ENCODE data around the gene OR2L8. TPM values are rescaled to one million over a fixed set of nuclear protein-coding genes. Genes with fewer than 3 reads are reported as not detected.

The OR2L8 gene, protein sequence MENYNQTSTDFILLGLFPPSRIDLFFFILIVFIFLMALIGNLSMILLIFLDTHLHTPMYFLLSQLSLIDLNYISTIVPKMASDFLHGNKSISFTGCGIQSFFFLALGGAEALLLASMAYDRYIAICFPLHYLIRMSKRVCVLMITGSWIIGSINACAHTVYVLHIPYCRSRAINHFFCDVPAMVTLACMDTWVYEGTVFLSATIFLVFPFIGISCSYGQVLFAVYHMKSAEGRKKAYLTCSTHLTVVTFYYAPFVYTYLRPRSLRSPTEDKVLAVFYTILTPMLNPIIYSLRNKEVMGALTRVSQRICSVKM
- total RNA-seq (2014; rRNA removed; shearing (Covaris generic)): not detected in 2 replicates

DNA sequence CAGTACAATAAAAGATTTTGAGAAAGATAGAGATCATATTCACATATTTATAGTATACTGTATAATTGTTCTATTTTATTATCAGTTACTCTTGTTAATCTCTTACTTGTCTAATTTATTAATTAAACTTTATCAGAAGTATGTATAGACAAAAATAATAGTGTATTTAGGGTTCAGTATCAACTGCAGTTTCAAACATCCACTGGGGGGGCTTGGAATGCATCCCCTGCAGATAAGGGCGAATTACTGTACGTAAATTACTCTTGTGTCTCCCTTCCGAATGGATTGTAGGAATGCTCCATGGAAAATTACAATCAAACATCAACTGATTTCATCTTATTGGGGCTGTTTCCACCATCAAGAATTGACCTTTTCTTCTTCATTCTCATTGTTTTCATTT, at the start of gene OR2L8:
Gene OR2L8, plus strand, starts transcription at position 301 of the 400 bp plus-strand sequence. Its CDS starts 0 bp downstream, at position 301.
- H3K27me3 ChIP-seq (ENCODE audit: control insufficient read depth, insufficient read depth, low read length): no peaks in the 10 kb centered on the region
- no peak within 1 kb of the TSS for H3K4me3 ChIP-seq (ENCODE audit: insufficient read depth, low read depth, low read length)
- no peak for DNase-seq
- no peaks in the 10 kb centered on the region for H3K36me3 ChIP-seq (replicated peaks; ENCODE audit: control insufficient read depth, insufficient read depth, low read length)

DNA sequence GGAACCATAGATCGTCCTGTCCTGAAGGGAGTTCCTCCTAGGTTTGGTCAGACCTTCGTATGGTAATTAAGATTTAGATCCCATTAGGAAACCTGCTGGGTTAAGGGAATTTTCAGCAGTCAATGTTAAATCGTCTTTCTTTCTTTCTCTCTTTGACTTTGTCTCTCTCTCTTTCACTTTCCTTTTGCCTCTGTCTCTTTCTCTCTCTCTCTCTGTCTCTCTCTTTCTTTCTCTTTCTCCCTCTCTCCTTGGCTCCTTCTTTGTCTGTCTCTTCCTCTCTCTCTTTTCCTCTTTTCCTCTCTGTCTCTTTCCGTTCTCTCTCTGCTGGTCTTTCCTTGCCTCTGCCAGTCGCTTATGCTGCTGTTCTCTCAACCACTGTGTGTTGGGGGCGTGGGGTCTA, 44.5 kb upstream of the OR2L8 start:
- no peaks in the 10 kb centered on the region for H3K27me3 ChIP-seq (ENCODE audit: control insufficient read depth, insufficient read depth, low read length)
- no peak for DNase-seq
- H3K4me3 ChIP-seq (ENCODE audit: insufficient read depth, low read depth, low read length): no peak overlapping the region
- H3K36me3 ChIP-seq (replicated peaks; ENCODE audit: control insufficient read depth, insufficient read depth, low read length): no peaks in the 10 kb centered on the region

DNA sequence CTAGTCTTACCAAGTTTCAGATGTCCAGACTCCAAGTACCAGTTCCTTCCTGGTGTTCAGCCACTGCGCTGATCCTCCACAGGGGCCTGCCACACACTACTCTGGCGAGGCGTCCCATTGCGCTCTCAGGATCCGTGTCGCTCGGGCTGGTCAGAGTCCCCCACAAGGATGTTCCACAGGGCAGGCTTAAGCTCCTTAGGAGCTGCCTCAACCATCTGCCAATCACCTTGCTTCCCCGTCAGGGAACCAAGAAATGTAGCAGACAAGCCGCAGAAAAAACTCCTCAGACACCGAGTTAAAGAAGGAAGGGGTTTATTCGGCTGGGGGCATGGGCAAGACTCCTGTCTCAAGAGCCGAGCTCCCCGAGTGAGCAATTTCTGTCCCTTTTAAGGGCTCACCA, 43.5 kb upstream of the OR2L8 start:
- Histone ChIP-seq H3K4me3 (ENCODE audit: insufficient read depth, low read depth, low read length) (no peak overlapping the region), H3K27me3 (ENCODE audit: control insufficient read depth, insufficient read depth, low read length) (no peaks in the 10 kb centered on the region), H3K36me3 (replicated peaks; ENCODE audit: control insufficient read depth, insufficient read depth, low read length) (no peaks in the 10 kb centered on the region)
- no peak for DNase-seq

DNA sequence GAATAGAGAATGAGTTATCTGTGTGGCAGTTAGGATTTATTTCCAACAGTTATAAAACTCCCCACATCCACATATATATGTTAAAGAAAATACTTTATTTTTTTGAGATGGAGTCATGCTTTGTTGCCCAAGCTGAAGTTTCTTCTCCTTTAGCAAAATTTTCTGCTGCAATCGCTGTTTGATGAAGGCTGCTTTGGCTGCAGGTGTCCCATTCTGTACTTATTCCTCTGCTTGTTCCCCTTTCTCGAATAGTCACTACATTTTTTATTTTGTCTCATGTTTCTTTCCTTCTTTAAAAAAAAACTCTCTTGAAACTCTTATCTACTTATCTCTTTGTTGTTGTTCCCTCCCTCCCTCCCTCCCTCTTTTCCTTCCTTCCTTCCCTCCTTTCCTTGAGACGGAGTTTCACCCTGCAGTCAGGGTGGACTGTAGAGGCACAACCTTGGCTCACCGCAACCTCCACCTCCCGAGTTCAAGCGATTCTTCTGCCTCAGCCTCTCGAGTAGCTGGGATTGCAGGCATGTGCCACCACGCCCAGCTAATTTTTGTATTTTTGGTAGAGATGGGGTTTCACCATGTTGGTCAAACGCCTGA, 42.7 kb upstream of the OR2L8 start:
- H3K4me3 ChIP-seq (ENCODE audit: insufficient read depth, low read depth, low read length): no peak overlapping the region

DNA sequence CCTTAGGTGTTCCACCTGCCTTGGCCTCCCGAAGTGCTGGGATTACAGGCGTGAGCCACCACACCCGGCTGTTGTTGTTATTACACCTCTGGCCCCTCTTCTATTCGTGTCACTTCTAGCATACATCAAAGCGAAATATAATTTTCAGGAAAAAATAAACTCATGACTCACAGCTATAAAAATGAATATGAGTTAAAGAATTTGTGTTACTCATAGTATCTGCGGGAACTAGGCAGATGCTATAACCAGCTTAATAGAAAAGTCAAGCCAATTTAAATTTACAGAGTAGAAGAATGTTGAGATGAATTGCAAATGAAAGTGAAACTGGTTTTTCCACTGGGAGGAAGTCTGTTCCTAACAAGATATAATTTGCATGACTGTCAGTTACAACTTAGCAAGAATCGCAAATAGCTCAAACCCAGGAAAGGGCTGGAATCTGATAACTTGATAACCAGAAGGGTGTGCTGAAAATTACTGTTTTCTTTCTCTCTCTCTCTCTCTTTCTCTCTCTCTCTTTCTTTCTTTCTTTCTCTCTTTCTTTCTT, 42.1 kb upstream of the OR2L8 start:
- H3K36me3 ChIP-seq (replicated peaks; ENCODE audit: control insufficient read depth, insufficient read depth, low read length): no peaks in the 10 kb centered on the region
- no peak overlapping the region for H3K4me3 ChIP-seq (ENCODE audit: insufficient read depth, low read depth, low read length)
- peak; percentile 17 for DNase-seq
- no peaks in the 10 kb centered on the region for H3K27me3 ChIP-seq (ENCODE audit: control insufficient read depth, insufficient read depth, low read length)

More for the DNA sequence above, 42.7 kb upstream of the OR2L8 start:
- Histone ChIP-seq H3K36me3 (replicated peaks; ENCODE audit: control insufficient read depth, insufficient read depth, low read length) (no peaks in the 10 kb centered on the region), H3K27me3 (ENCODE audit: control insufficient read depth, insufficient read depth, low read length) (no peaks in the 10 kb centered on the region)
- DNase-seq: no peak

DNA sequence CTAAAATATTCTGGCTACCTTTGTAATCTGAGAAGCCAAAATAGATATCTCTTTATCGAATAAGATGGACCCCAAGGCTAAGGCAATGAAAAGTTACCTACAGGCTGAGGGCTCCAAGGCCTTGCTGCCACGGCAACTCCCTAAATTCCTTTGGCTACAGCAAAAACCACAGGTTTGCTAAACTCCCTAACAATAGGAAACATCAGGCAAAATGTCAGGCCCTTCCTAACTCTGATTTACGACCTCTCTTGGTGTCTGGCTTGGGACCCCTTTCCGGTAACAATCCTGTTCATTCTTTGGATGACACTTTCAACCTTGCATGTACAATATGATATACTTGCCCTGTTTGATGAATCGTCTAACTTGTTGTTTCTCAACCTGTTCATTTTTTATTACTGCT, 39.9 kb upstream of the OR2L8 start:
- no peaks in the 10 kb centered on the region for H3K27me3 ChIP-seq (ENCODE audit: control insufficient read depth, insufficient read depth, low read length)
- H3K36me3 ChIP-seq (replicated peaks; ENCODE audit: control insufficient read depth, insufficient read depth, low read length): no peaks in the 10 kb centered on the region
- DNase-seq: no peak
- H3K4me3 ChIP-seq (ENCODE audit: insufficient read depth, low read depth, low read length): no peak overlapping the region

DNA sequence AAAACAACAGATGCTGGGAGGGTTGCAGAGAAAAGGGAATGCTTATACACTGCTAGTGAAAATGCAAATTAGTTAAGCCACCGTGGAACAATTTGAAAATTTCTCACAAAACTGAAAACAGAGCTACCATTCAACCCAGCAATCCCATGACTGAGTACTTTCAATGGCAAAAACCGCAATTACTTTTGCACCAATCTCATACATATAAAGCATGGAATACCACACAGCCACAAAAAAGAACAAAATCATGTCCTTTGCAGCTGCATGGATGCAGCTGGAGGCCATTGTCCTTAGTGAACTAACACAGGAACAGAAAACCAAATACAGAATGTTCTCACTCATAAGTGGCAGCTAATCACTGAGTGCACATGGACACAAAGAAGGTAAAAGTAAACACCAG, 34.9 kb upstream of the OR2L8 start:
- Histone ChIP-seq H3K4me3 (ENCODE audit: insufficient read depth, low read depth, low read length) (no peak overlapping the region), H3K36me3 (replicated peaks; ENCODE audit: control insufficient read depth, insufficient read depth, low read length) (no peaks in the 10 kb centered on the region)
- no peak for DNase-seq

DNA sequence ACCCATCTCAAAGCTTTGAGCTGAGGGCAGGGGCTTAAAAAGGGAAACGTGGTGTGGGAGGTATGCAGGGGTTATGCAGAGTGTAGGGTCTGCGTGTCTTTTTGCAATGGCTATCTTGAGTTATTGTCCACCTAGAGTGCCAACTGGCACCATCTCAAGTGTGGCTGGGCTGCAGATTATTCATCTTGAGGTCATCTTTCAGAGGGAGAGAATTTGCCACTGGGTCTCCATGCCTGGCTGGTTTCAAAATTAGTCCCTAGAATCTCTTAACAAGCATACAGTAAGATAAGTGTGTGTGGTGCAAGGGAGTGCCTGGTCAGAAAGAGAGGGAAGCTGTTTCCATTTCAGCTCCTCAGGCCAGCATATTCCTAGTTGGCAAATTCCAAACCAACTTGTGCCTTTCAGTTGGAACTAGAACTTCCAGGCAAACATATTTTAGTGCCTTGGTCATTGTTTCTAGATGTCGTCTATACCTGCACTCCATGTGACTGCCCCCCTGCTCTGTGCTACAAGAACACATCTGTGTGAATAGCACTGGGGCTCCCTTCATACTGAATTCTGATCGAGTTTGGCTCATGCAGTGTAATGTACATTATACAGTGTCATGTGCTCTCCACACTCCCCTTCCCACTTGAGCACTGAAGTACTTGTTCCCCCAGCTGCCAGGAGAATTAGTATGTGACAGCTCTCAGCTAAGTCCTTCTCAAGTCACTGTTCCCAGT, 33.6 kb upstream of the OR2L8 start:
- Histone ChIP-seq H3K36me3 (replicated peaks; ENCODE audit: control insufficient read depth, insufficient read depth, low read length) (no peaks in the 10 kb centered on the region), H3K27me3 (ENCODE audit: control insufficient read depth, insufficient read depth, low read length) (no peaks in the 10 kb centered on the region), H3K4me3 (ENCODE audit: insufficient read depth, low read depth, low read length) (no peak overlapping the region)
- DNase-seq: no peak

More for the DNA sequence above, 34.9 kb upstream of the OR2L8 start:
- no peaks in the 10 kb centered on the region for H3K27me3 ChIP-seq (ENCODE audit: control insufficient read depth, insufficient read depth, low read length)

DNA sequence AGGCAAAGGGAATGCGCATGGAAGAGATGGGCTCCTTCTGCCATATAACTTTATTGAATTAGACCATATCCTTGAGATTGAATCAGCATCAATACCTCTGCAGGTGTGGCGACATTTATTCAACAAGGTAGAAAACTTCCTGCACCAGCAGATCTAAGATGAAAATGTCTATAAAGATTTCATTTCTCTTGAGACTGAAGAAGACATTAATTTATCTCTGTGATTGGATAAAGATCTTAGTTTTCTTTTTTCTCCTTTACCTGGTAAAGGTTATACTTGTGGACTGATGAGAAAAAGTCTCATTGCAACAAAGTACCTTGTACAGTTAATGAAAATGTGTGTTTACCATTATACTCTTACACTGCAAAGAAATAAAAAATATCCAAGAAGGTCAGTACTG, 28.7 kb upstream of the OR2L8 start, which contains the start of gene OR2T8:
Gene OR2T8, plus strand, starts transcription at position 301 of the 400 bp plus-strand sequence. CDS start 766 bp downstream, outside the sequence.
- Histone ChIP-seq H3K4me3 (ENCODE audit: insufficient read depth, low read depth, low read length) (no peak within 1 kb of the TSS), H3K27me3 (ENCODE audit: control insufficient read depth, insufficient read depth, low read length) (no peaks in the 10 kb centered on the region), H3K36me3 (replicated peaks; ENCODE audit: control insufficient read depth, insufficient read depth, low read length) (no peaks in the 10 kb centered on the region)
- DNase-seq: no peak

DNA sequence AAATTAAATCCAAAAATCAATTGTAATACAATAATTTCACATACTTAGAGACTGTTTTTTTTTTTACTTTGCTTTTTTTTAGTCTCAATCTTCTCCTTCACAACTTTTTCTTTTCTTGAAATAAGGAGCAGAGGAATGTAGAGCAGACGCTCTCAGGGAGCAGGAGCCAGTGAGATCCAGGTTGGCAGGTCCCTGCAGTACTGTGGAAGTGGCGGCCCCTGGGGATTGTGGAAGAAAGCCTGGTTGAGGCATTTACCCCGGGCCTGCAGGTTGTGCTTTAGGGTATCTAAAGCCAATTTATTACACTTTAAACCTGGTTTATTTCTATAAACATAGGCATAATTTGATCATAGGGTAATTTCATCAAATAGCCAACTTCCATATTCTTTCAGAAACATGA, 24.7 kb upstream of the OR2L8 start:
- H3K27me3 ChIP-seq (ENCODE audit: control insufficient read depth, insufficient read depth, low read length): no peaks in the 10 kb centered on the region
- H3K36me3 ChIP-seq (replicated peaks; ENCODE audit: control insufficient read depth, insufficient read depth, low read length): no peaks in the 10 kb centered on the region
- DNase-seq: peak; percentile 31
- H3K4me3 ChIP-seq (ENCODE audit: insufficient read depth, low read depth, low read length): no peak overlapping the region

DNA sequence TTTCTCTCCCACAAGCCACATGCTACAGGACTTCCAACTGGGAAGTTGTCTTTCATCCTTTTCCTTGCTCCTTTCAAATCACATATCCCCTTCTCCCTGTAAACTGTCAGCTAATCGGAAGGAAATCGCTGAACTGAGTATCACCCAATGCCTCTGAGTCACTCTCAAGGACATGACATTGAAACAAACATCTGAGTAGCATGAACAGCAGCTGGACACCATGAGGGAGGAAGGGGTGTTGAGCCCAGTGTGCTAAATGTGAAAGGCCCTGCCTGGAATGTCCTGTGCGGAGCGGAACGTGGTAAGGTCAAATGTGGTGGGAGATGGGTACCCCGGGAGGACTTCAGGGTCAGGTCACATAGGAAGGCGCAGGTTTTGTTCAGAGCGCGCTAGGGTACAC, 23.8 kb upstream of the OR2L8 start, which contains the start of gene OR2AJ1:
Gene OR2AJ1, plus strand, starts transcription at position 22 of the 400 bp plus-strand sequence. CDS start 8,880 bp downstream, outside the sequence.
- Histone ChIP-seq H3K4me3 (ENCODE audit: insufficient read depth, low read depth, low read length) (no peak within 1 kb of the TSS), H3K27me3 (ENCODE audit: control insufficient read depth, insufficient read depth, low read length) (no peaks in the 10 kb centered on the region), H3K36me3 (replicated peaks; ENCODE audit: control insufficient read depth, insufficient read depth, low read length) (no peaks in the 10 kb centered on the region)
- no peak for DNase-seq

DNA sequence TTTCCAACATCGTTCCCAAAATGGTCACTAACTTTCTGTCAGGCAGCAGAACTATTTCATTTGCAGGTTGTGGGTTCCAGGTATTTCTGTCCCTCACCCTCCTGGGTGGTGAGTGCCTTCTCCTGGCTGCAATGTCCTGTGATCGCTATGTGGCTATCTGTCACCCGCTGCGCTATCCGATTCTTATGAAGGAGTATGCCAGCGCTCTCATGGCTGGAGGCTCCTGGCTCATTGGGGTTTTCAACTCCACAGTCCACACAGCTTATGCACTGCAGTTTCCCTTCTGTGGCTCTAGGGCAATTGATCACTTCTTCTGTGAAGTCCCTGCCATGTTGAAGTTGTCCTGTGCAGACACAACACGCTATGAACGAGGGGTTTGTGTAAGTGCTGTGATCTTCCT, 14.7 kb upstream of the OR2L8 start:
- Histone ChIP-seq H3K4me3 (ENCODE audit: insufficient read depth, low read depth, low read length) (no peak overlapping the region), H3K36me3 (replicated peaks; ENCODE audit: control insufficient read depth, insufficient read depth, low read length) (no peaks in the 10 kb centered on the region), H3K27me3 (ENCODE audit: control insufficient read depth, insufficient read depth, low read length) (no peaks in the 10 kb centered on the region)
- no peak for DNase-seq

DNA sequence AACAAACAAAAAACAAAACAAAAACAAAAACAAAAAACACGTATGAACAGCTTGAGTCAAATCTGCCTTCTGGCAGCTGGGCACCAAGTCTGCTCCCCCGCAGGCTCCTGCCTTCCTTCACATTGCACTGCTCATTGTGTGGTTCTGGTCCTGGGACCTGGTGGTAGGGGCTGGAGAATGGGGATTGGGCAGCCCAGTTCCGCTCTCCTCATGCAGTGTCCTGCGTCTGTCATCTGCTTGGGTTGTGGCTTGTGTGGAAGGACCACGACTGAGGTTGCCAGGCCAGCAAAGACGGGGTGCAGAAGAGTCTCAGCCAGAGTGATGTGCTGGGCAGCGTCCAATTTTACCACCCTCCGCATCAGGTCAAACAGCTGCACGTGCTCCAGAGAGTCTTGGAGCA, 12.9 kb upstream of the OR2L8 start:
- no peak for DNase-seq
- Histone ChIP-seq H3K27me3 (ENCODE audit: control insufficient read depth, insufficient read depth, low read length) (no peaks in the 10 kb centered on the region), H3K36me3 (replicated peaks; ENCODE audit: control insufficient read depth, insufficient read depth, low read length) (no peaks in the 10 kb centered on the region), H3K4me3 (ENCODE audit: insufficient read depth, low read depth, low read length) (no peak overlapping the region)

DNA sequence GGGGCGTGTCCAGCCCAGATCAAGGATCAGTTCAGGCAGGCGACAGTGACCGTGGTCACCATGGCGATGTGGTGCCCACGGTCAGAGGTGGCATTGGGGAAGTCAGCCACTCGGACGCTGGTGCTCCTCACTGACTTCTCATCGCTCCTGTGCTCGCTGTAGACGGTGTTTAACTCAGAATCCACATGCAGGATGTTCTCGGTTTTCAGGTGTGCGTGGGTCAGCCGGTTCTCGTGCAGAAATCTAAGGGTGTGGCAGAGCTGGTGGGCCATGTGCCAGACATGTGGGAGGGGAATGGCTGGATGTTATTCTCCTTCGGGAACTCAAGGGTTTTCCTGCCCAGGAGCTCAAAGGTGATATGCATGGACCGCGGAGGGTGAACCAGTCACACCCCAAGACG, 12.2 kb upstream of the OR2L8 start:
- H3K27me3 ChIP-seq (ENCODE audit: control insufficient read depth, insufficient read depth, low read length): no peaks in the 10 kb centered on the region
- H3K4me3 ChIP-seq (ENCODE audit: insufficient read depth, low read depth, low read length): no peak overlapping the region
- H3K36me3 ChIP-seq (replicated peaks; ENCODE audit: control insufficient read depth, insufficient read depth, low read length): no peaks in the 10 kb centered on the region
- peak; percentile 4 for DNase-seq
